K562 (cell line): ENCODE results near the gene USP10. TPM values are rescaled to one million over a fixed set of nuclear protein-coding genes. Genes with fewer than 3 reads are reported as not detected.

Source experiments
- ATF3 ChIP-seq, 2 experiments: fragments of 450-650 bp in 1 of 2; sonication (generic) in 1 of 2; formaldehyde crosslinking in 1 of 2; IDR thresholded peaks in 1 of 2; conservative IDR thresholded peaks in 1 of 2; 2 replicates each; pipeline versions ENCODE4 v1.6.1 to v1.8.1; 2016 to 2023; ENCODE audit warnings: mild to moderate bottlenecking in 2 of 2, moderate library complexity in 2 of 2, inconsistent platforms in 1 of 2, missing genetic modification reagents in 1 of 2
- BDP1 ChIP-seq: IDR thresholded peaks from 3 replicates; pipeline ENCODE4 v1.6.1; 2011; ENCODE audit not compliant: insufficient read length, insufficient read depth
- ETV1 ChIP-seq: fragments of 450-650 bp; conservative IDR thresholded peaks from 2 replicates; pipeline ENCODE4 v1.6.1; 2016; ENCODE audit warnings: missing genetic modification characterization, control low read depth, low read depth, missing compliant biosample characterization
- FOXA3 ChIP-seq, 2 experiments: fragments of 450-650 bp in 1 of 2; sonication (generic) in 1 of 2; formaldehyde crosslinking; IDR thresholded peaks in 1 of 2; conservative IDR thresholded peaks in 1 of 2; 2 replicates each; pipeline versions ENCODE4 v1.4.0 to v1.8.0; 2020 to 2022; ENCODE audit warnings: mild to moderate bottlenecking in 2 of 2, missing genetic modification reagents in 1 of 2
- FOXJ3 ChIP-seq: sonication (generic); formaldehyde crosslinking; IDR thresholded peaks from 2 replicates; pipeline ENCODE4 v1.4.0; 2020; ENCODE audit warnings: mild to moderate bottlenecking, missing genetic modification reagents
- GMEB1 ChIP-seq: fragments of 250-450 bp; sonication (Bioruptor Pico); IDR thresholded peaks from 2 replicates; pipeline ENCODE4 v1.4.0; 2020; ENCODE audit warnings: mild to moderate bottlenecking
- JUN ChIP-seq, 2 experiments: sonication (generic) in 1 of 2; formaldehyde crosslinking in 1 of 2; IDR thresholded peaks; 2 replicates each; pipeline versions ENCODE4 v1.6.1 to v1.8.0; 2012 to 2022; ENCODE audit warnings: borderline replicate concordance in 2 of 2, mild to moderate bottlenecking in 2 of 2, improper control_type of control experiment in 1 of 2, low read depth in 1 of 2, low read length in 1 of 2, missing genetic modification reagents in 1 of 2
- KLF10 ChIP-seq: fragments of 250-450 bp; sonication (Bioruptor Pico); IDR thresholded peaks from 2 replicates; pipeline ENCODE4 v1.6.1; 2021; ENCODE audit warnings: matching md5 sums
- MCM5 ChIP-seq: fragments of 450-650 bp; IDR thresholded peaks from 2 replicates; pipeline ENCODE4 v1.6.1; 2016; ENCODE audit warnings: low read depth
- MXI1 ChIP-seq: IDR thresholded peaks from 2 replicates; pipeline ENCODE4 v1.6.1; 2011; ENCODE audit warnings: low read depth, mild to moderate bottlenecking, improper control_type of control experiment, low read length
- PURB ChIP-seq: sonication (generic); formaldehyde crosslinking; IDR thresholded peaks from 2 replicates; pipeline ENCODE4 v1.9.0; 2021; ENCODE audit warnings: low read depth, mild to moderate bottlenecking, missing genetic modification reagents
- RBM17 ChIP-seq: fragments of 200-400 bp; formaldehyde crosslinking; IDR thresholded peaks from 2 replicates; pipeline ENCODE4 v1.6.1; 2017; ENCODE audit warnings: low read depth, mild to moderate bottlenecking, low read length, borderline replicate concordance
- SFPQ ChIP-seq: fragments of 200-400 bp; formaldehyde crosslinking; IDR thresholded peaks from 2 replicates; pipeline ENCODE4 v1.6.1; 2017; ENCODE audit warnings: mild to moderate bottlenecking, low read depth, low read length, moderate library complexity
- SMARCC2 ChIP-seq: fragments of 450-650 bp; IDR thresholded peaks from 2 replicates; pipeline ENCODE4 v1.6.1; 2017; ENCODE audit warnings: antibody characterized with exemption, moderate library complexity, mild to moderate bottlenecking, low read depth
- SMC3 ChIP-seq: conservative IDR thresholded peaks from 2 replicates; pipeline ENCODE4 v1.6.1; 2011; ENCODE audit warnings: low read depth, low read length, improper control_type of control experiment; ENCODE audit not compliant: insufficient read depth
- TEAD1 ChIP-seq, 2 experiments: fragments of 450-650 bp in 1 of 2; sonication (generic) in 1 of 2; formaldehyde crosslinking; IDR thresholded peaks; 2 replicates each; pipeline versions ENCODE4 v1.4.0 to v1.8.0; 2020 to 2022; ENCODE audit warnings: mild to moderate bottlenecking in 2 of 2, missing genetic modification reagents in 1 of 2
- TFE3 ChIP-seq: fragments of 450-650 bp; formaldehyde crosslinking; IDR thresholded peaks from 2 replicates; pipeline ENCODE4 v1.4.0; 2020; ENCODE audit warnings: mild to moderate bottlenecking, mixed read lengths
- ZNF444 ChIP-seq: fragments of 250-450 bp; sonication (Bioruptor Pico); IDR thresholded peaks from 2 replicates; pipeline ENCODE4 v1.4.0; 2020; ENCODE audit warnings: mild to moderate bottlenecking, moderate library complexity
- ZNF584 ChIP-seq: fragments of 200-800 bp; sonication (Bioruptor generic); IDR thresholded peaks from 2 replicates; pipeline ENCODE4 v1.6.1; 2016; ENCODE audit warnings: low read depth, mild to moderate bottlenecking, missing genetic modification characterization, missing compliant biosample characterization
- ZNF695 ChIP-seq: fragments of 450-650 bp; formaldehyde crosslinking; IDR thresholded peaks from 2 replicates; pipeline ENCODE4 v1.4.0; 2020; ENCODE audit warnings: mild to moderate bottlenecking, moderate library complexity
- polyA plus RNA-seq, 8 experiments: library from polyadenylated mRNA; depleted of rRNA in 4 of 8; stranded (reverse) in 5 of 8; unstranded in 3 of 8; fragments of >200 nt; fragmentation: Nextera tagmentation in 2 of 8; fragmentation: Illumina TruSeq in 1 of 8; extraction: Ambion mirVana in 2 of 8; extraction: Trizol in 1 of 8; gene quantifications; 2 replicates each; pipeline versions ENCODE4 v1.2.1 to v1.2.3, GENCODE V29; 2011 to 2014; ENCODE audit warnings: inconsistent platforms in 1 of 8, missing spikeins in 1 of 8
- total RNA-seq, 7 experiments: library from RNA; depleted of rRNA in 6 of 7; stranded (reverse); fragments of >200 nt in 6 of 7; fragmentation: Illumina TruSeq in 2 of 7; extraction: Trizol in 2 of 7; gene quantifications; 2 replicates each; pipeline versions ENCODE4 v1.2.1 to v1.2.3, GENCODE V29; 2011 to 2021; ENCODE audit warnings: low replicate concordance in 1 of 7

USP10 gene
- total and polyA plus RNA-seq, 9 of the 15 experiments (the other 6 are each of a cell fraction or from before 2014, with no cell fraction given), result 61.7 to 197 (median 116) TPM

GRCh38 chr16:84726079-84726668 is 26.4 kb downstream of the USP10 start (continued):
- TF ChIP-seq BDP1 (no peak), GMEB1 (CRISPR knock-in tag) (0 out of 2 replicates have a peak, but pooled peaks have one; percentile 7), RBM17 (no peak), MCM5 (no peak), PURB (CRISPR knock-in tag) (no peak), ZNF584 (CRISPR knock-in tag) (no peak), TEAD1 (CRISPR knock-in tag; IDR thresholded peaks at IDR 0.05) (peak in 1 of 2 experiments; percentile 73; a peak in 1 of 4 replicates), SFPQ (no peak), JUN (IDR thresholded peaks at IDR 0.05; ENCODE audit: borderline replicate concordance, low read depth, low read length) (0 out of 2 replicates have a peak, but pooled peaks have one; percentile 32), JUN (CRISPR knock-in tag; IDR thresholded peaks at IDR 0.05; ENCODE audit: borderline replicate concordance) (no peak), ETV1 (tag) (peak; percentile 87), FOXJ3 (CRISPR knock-in tag) (no peak), KLF10 (CRISPR knock-in tag) (no peak), SMC3 (peak; percentile 66), MXI1 (no peak), ZNF444 (CRISPR knock-in tag) (no peak), TFE3 (CRISPR knock-in tag) (no peak), ZNF695 (CRISPR knock-in tag) (no peak), ATF3 (IDR thresholded peaks at IDR 0.05) (no peak), ATF3 (CRISPR knock-in tag; conservative IDR thresholded peaks at IDR 0.05) (0 out of 2 replicates have a peak, but pooled peaks have one; percentile 58), FOXA3 (CRISPR knock-in tag; conservative IDR thresholded peaks at IDR 0.05 in 1 of 2, IDR thresholded peaks at IDR 0.05 in 1 of 2) (no peak), SMARCC2 (peak; percentile 83; the same call in 1 of the 2 replicates)
